ENCODE results near the gene TRMT61A. TPM values are rescaled to one million over a fixed set of nuclear protein-coding genes. Genes with fewer than 3 reads are reported as not detected.
A peak's percentile ranks its signal among the peaks of the same experiment; 100 is the strongest.

Gene TRMT61A
- total and polyA plus RNA-seq, 2 of the 13 experiments (the other 11 are each of a cell fraction or from before 2014, with no cell fraction given): 6.5 to 13.6 TPM

DNA sequence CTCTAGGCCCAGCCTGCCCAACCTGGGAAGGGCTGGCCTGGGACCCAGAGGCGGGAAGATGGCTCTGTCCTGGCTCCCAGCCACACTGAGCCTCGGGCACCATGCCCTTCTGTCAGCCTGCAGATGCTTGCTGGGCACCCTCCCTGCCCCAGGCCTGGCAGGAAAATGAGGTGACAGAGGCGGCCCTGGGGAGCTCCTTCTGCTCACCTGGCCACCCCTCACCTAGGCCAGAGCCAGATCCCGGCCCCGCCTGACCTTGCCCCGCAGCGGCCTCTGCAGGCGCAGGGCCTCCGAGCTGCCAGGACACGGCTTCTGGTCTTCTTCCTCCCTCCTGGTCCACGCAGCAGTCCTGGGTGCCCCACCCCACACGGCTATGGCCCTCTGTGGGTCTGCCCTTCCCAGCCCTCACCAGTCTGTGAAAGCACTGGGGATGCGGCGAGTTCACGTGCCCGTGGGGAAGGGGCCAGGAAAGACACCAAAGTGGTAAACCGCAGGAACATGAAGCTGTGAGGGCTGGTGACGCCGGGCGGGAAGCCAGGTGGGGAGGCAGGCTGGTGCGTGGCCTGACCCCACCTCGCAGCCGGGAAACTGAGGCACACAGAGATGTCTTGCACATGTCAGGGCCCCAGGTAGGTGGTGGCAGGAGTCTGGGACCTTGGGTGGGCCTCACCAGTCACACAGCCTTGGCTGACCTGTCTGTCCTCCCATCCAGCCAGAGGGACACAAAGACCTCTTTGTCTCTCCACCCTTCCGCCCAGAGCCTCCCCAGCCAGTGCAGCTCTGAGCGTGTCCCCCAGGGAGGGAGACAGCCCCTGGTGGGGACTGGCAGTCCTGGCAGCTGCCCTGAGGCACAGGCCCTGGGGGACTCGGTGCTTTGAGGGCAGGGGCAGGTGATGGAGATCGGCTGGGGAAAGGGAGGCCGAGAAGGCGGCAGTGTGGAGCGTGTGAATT lies 20.6 kb downstream of the TRMT61A start (continued):
- TF ChIP-seq MAZ (IDR thresholded peaks at IDR 0.05; ENCODE audit: borderline replicate concordance, low read depth, low read length) (0 out of 2 replicates have a peak, but pooled peaks have one; percentile 46), MAZ (CRISPR knock-in tag; IDR thresholded peaks at IDR 0.05; ENCODE audit: low read depth) (no peak; the same call in 1 of the 2 replicates), ZNF567 (CRISPR knock-in tag; IDR thresholded peaks at IDR 0.05; ENCODE audit: borderline replicate concordance) (no peak), FOSL1 (CRISPR knock-in tag; IDR thresholded peaks at IDR 0.05; ENCODE audit: borderline replicate concordance) (no peak), ZNF225 (CRISPR knock-in tag; IDR thresholded peaks at IDR 0.05) (peak; percentile 35; the same call in 1 of the 2 replicates), ZNF234 (CRISPR knock-in tag; conservative IDR thresholded peaks at IDR 0.05) (no peak), SALL1 (CRISPR knock-in tag; IDR thresholded peaks at IDR 0.05) (peak; percentile 37; the same call in 1 of the 2 replicates), SP4 (CRISPR knock-in tag; IDR thresholded peaks at IDR 0.05) (peak; percentile 57; the same call in 1 of the 2 replicates), CENPT (CRISPR knock-in tag; IDR thresholded peaks at IDR 0.05; ENCODE audit: low read depth) (no peak), ZNF781 (CRISPR knock-in tag; IDR thresholded peaks at IDR 0.05; ENCODE audit: borderline replicate concordance, not compliant biosample characterization) (no peak), ZNF33A (CRISPR knock-in tag; IDR thresholded peaks at IDR 0.05; ENCODE audit: borderline replicate concordance) (no peak), AHR (CRISPR knock-in tag; IDR thresholded peaks at IDR 0.05) (no peak), CHCHD3 (CRISPR knock-in tag; IDR thresholded peaks at IDR 0.05) (no peak), ZNF143 (CRISPR knock-in tag; IDR thresholded peaks at IDR 0.05) (0 out of 2 replicates have a peak, but pooled peaks have one; percentile 19), ZNF737 (CRISPR knock-in tag; IDR thresholded peaks at IDR 0.05; ENCODE audit: borderline replicate concordance) (no peak), ZMYM3 (CRISPR knock-in tag; IDR thresholded peaks at IDR 0.05) (peak; percentile 72; the same call in 1 of the 2 replicates), FOXO1 (CRISPR knock-in tag; IDR thresholded peaks at IDR 0.05) (no peak), BRD4 (CRISPR knock-in tag; IDR thresholded peaks at IDR 0.05) (no peak), SOX6 (IDR thresholded peaks at IDR 0.05) (no peak), SOX6 (CRISPR knock-in tag; IDR thresholded peaks at IDR 0.05) (peak; percentile 57), HOXA9 (CRISPR knock-in tag; IDR thresholded peaks at IDR 0.05; ENCODE audit: borderline replicate concordance) (no peak), GLI4 (CRISPR knock-in tag; IDR thresholded peaks at IDR 0.05; ENCODE audit: borderline replicate concordance) (no peak)
- TF ChIP-seq, protein P1, sequence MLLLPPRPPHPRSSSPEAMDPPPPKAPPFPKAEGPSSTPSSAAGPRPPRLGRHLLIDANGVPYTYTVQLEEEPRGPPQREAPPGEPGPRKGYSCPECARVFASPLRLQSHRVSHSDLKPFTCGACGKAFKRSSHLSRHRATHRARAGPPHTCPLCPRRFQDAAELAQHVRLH (CRISPR knock-in tag; IDR thresholded peaks at IDR 0.05; ENCODE audit: borderline replicate concordance, low read depth): no peak; the same call in 1 of the 2 replicates
- TF ChIP-seq, protein P2, sequence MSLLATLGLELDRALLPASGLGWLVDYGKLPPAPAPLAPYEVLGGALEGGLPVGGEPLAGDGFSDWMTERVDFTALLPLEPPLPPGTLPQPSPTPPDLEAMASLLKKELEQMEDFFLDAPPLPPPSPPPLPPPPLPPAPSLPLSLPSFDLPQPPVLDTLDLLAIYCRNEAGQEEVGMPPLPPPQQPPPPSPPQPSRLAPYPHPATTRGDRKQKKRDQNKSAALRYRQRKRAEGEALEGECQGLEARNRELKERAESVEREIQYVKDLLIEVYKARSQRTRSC (CRISPR knock-in tag; IDR thresholded peaks at IDR 0.05; ENCODE audit: low read depth): no peak
- TF ChIP-seq, protein P3, sequence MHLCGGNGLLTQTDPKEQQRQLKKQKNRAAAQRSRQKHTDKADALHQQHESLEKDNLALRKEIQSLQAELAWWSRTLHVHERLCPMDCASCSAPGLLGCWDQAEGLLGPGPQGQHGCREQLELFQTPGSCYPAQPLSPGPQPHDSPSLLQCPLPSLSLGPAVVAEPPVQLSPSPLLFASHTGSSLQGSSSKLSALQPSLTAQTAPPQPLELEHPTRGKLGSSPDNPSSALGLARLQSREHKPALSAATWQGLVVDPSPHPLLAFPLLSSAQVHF (CRISPR knock-in tag; IDR thresholded peaks at IDR 0.05): no peak
- TF ChIP-seq, protein P4, sequence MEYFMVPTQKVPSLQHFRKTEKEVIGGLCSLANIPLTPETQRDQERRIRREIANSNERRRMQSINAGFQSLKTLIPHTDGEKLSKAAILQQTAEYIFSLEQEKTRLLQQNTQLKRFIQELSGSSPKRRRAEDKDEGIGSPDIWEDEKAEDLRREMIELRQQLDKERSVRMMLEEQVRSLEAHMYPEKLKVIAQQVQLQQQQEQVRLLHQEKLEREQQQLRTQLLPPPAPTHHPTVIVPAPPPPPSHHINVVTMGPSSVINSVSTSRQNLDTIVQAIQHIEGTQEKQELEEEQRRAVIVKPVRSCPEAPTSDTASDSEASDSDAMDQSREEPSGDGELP (IDR thresholded peaks at IDR 0.05; ENCODE audit: borderline replicate concordance, low read depth): no peak
